IMR-90 (cell line): ENCODE measurements around the gene TBC1D9B. TPM values are rescaled to one million over a fixed set of nuclear protein-coding genes. Genes with fewer than 3 reads are reported as not detected.

ENCODE experiments used
- ATAC-seq: fragments of 200-7000 bp; cut with Tn5 transposase; 2 replicates; pipeline ENCODE4 v1.9.1; 2020; ENCODE audit warnings: low read depth, mild to moderate bottlenecking, moderate library complexity
- BruUV-seq: library from RNA; stranded (reverse); fragments of 400-500 nt; replicated peaks from 2 replicates; lab custom pipeline; 2021; lab: Mats Ljungman, UMichigan
- CTCF ChIA-PET: fragments of 300-600 bp; formaldehyde crosslinking; extraction: SDS; loops from one replicate; lab custom pipeline; 2021; ENCODE audit warnings: antibody characterized with exemption; lab: Yijun Ruan, JAX
- POLR2A ChIA-PET: fragments of 300-600 bp; sonication (Branson Sonifier 250); formaldehyde crosslinking; loops from one replicate; lab custom pipeline; 2022; ENCODE audit warnings: antibody characterized with exemption; ENCODE audit not compliant: unreplicated experiment; lab: Charles Lee
- DNase-seq: peaks from one replicate; pipeline ENCODE4 v3.0.0; 2013
- H2AFZ ChIP-seq: replicated peaks from 2 replicates; pipeline ENCODE3; 2013; ENCODE audit warnings: low read length, mild to moderate bottlenecking; ENCODE audit not compliant: poor library complexity
- H2AK5ac ChIP-seq: 2 replicates; pipeline ENCODE4 v1.6.1; 2013; ENCODE audit warnings: low read depth, low read length, inconsistent platforms
- H2AK9ac ChIP-seq: replicated peaks from 2 replicates; pipeline ENCODE3; 2013; ENCODE audit warnings: mild to moderate bottlenecking, low read depth, low read length, moderate library complexity; ENCODE audit not compliant: poor library complexity
- H2BK120ac ChIP-seq: 2 replicates; pipeline ENCODE4 v1.6.1; 2013; ENCODE audit warnings: low read depth, low read length, inconsistent platforms
- H2BK15ac ChIP-seq: 3 replicates; pipeline ENCODE4 v1.6.1; 2013; ENCODE audit warnings: low read depth, low read length, inconsistent platforms
- H2BK20ac ChIP-seq: 2 replicates; pipeline ENCODE4 v1.6.1; 2013; ENCODE audit warnings: low read depth, mild to moderate bottlenecking, inconsistent platforms, low read length, moderate library complexity
- H2BK5ac ChIP-seq: 2 replicates; pipeline ENCODE4 v1.6.1; 2013; ENCODE audit warnings: mild to moderate bottlenecking, low read depth, low read length, inconsistent platforms; ENCODE audit not compliant: poor library complexity, severe bottlenecking
- H3K14ac ChIP-seq: replicated peaks from 2 replicates; pipeline ENCODE4 v1.6.1; 2013; ENCODE audit warnings: low read depth, low read length, inconsistent platforms
- H3K18ac ChIP-seq: 2 replicates; pipeline ENCODE4 v1.6.1; 2013; ENCODE audit warnings: low read depth, low read length, control low read depth
- H3K23ac ChIP-seq: 2 replicates; pipeline ENCODE4 v1.6.1; 2013; ENCODE audit warnings: low read depth, low read length, inconsistent platforms
- H3K27ac ChIP-seq: 2 replicates; pipeline ENCODE4 v1.5.1; 2013; ENCODE audit warnings: mild to moderate bottlenecking, control low read depth, low read length; ENCODE audit not compliant: insufficient read depth
- H3K27me3 ChIP-seq: 2 replicates; pipeline ENCODE4 v1.6.1; 2013; ENCODE audit warnings: low read length; ENCODE audit not compliant: control insufficient read depth, insufficient read depth
- H3K36me3 ChIP-seq: 2 replicates; pipeline ENCODE4 v1.6.1; 2013; ENCODE audit warnings: low read length, mixed read lengths; ENCODE audit not compliant: control insufficient read depth, insufficient read depth
- H3K4ac ChIP-seq: 2 replicates; pipeline ENCODE4 v1.6.1; 2013; ENCODE audit warnings: low read depth, low read length, inconsistent platforms
- H3K4me1 ChIP-seq: 2 replicates; pipeline ENCODE4 v1.6.1; 2013; ENCODE audit warnings: low read length, mixed read lengths; ENCODE audit not compliant: control insufficient read depth, insufficient read depth
- H3K4me2 ChIP-seq: 2 replicates; pipeline ENCODE4 v1.6.1; 2013; ENCODE audit warnings: low read depth, mild to moderate bottlenecking, control low read depth, low read length, moderate library complexity
- H3K4me3 ChIP-seq: 2 replicates; pipeline ENCODE4 v1.5.1; 2013; ENCODE audit warnings: low read depth, mild to moderate bottlenecking, control low read depth, low read length, moderate library complexity; ENCODE audit not compliant: insufficient read depth
- H3K56ac ChIP-seq: 2 replicates; pipeline ENCODE4 v1.6.1; 2013; ENCODE audit warnings: low read length, inconsistent platforms; ENCODE audit not compliant: insufficient read depth; ENCODE audit errors: extremely low read depth
- H3K79me1 ChIP-seq, 2 experiments: 2 replicates each; pipeline ENCODE4 v1.6.1; 2013; ENCODE audit warnings: low read length in 2 of 2, inconsistent platforms in 1 of 2, low read depth in 1 of 2
- H3K9ac ChIP-seq: 2 replicates; pipeline ENCODE4 v1.6.1; 2013; ENCODE audit warnings: low read depth, low read length, control low read depth
- H3K9me1 ChIP-seq: 2 replicates; pipeline ENCODE4 v1.6.1; 2013; ENCODE audit warnings: low read length, inconsistent platforms; ENCODE audit not compliant: insufficient read depth
- H3K9me3 ChIP-seq: 2 replicates; pipeline ENCODE4 v1.6.1; 2013; ENCODE audit warnings: low read length; ENCODE audit not compliant: control insufficient read depth, insufficient read depth
- H4K20me1 ChIP-seq: 2 replicates; pipeline ENCODE4 v1.6.1; 2013; ENCODE audit warnings: low read length, inconsistent platforms; ENCODE audit not compliant: insufficient read depth
- H4K5ac ChIP-seq: 2 replicates; pipeline ENCODE4 v1.6.1; 2013; ENCODE audit warnings: mild to moderate bottlenecking, low read depth, low read length, control low read depth
- H4K8ac ChIP-seq, 2 experiments: 2 replicates each; pipeline ENCODE4 v1.6.1; 2013; ENCODE audit warnings: low read depth in 2 of 2, low read length in 2 of 2, control low read depth in 1 of 2, inconsistent platforms in 1 of 2
- H4K91ac ChIP-seq: 2 replicates; pipeline ENCODE4 v1.6.1; 2013; ENCODE audit warnings: low read depth, low read length, inconsistent platforms; ENCODE audit not compliant: insufficient read depth
- BHLHE40 ChIP-seq: fragments of 150-350 bp; IDR thresholded peaks from 2 replicates; pipeline ENCODE4 v1.6.1; 2016; ENCODE audit warnings: mild to moderate bottlenecking, low read depth, low read length
- CEBPB ChIP-seq: IDR thresholded peaks from 2 replicates; pipeline ENCODE4 v1.6.1; 2012; ENCODE audit warnings: low read depth, low read length, improper control_type of control experiment
- CHD1 ChIP-seq: IDR thresholded peaks from 2 replicates; pipeline ENCODE4 v1.6.1; 2012; ENCODE audit warnings: low read depth, low read length, improper control_type of control experiment
- FOS ChIP-seq: fragments of 150-350 bp; IDR thresholded peaks from 2 replicates; pipeline ENCODE4 v1.6.1; 2016; ENCODE audit warnings: low read depth, low read length
- MAFK ChIP-seq: IDR thresholded peaks from 2 replicates; pipeline ENCODE4 v1.6.1; 2012; ENCODE audit warnings: low read depth, low read length, improper control_type of control experiment
- MAZ ChIP-seq: IDR thresholded peaks from 2 replicates; pipeline ENCODE4 v1.6.1; 2012; ENCODE audit warnings: low read depth, mild to moderate bottlenecking, low read length, improper control_type of control experiment, moderate library complexity, borderline replicate concordance
- MXI1 ChIP-seq: IDR thresholded peaks from 2 replicates; pipeline ENCODE4 v1.6.1; 2012; ENCODE audit warnings: low read depth, mild to moderate bottlenecking, low read length, moderate library complexity, borderline replicate concordance
- NFE2L2 ChIP-seq: fragments of 150-350 bp; IDR thresholded peaks from 2 replicates; pipeline ENCODE4 v1.6.1; 2016; ENCODE audit warnings: low read depth, mild to moderate bottlenecking, low read length
- POLR2A ChIP-seq: IDR thresholded peaks from 2 replicates; pipeline ENCODE4 v1.6.1; 2012; ENCODE audit warnings: mild to moderate bottlenecking, low read depth, low read length
- RAD21 ChIP-seq: IDR thresholded peaks from 2 replicates; pipeline ENCODE4 v1.6.1; 2012; ENCODE audit warnings: low read length, improper control_type of control experiment
- RCOR1 ChIP-seq: IDR thresholded peaks from 2 replicates; pipeline ENCODE4 v1.6.1; 2012; ENCODE audit warnings: mild to moderate bottlenecking, low read length, improper control_type of control experiment; ENCODE audit not compliant: insufficient replicate concordance
- RFX5 ChIP-seq: IDR thresholded peaks from 2 replicates; pipeline ENCODE4 v1.8.0; 2012; ENCODE audit warnings: low read depth, mild to moderate bottlenecking, low read length, moderate library complexity
- SMC3 ChIP-seq: fragments of 150-350 bp; IDR thresholded peaks from 2 replicates; pipeline ENCODE4 v1.6.1; 2016; ENCODE audit warnings: low read depth, mild to moderate bottlenecking, antibody characterized with exemption, low read length, moderate library complexity
- WGBS, 2 experiments: methylation state at CpG; one replicate each; pipeline versions ENCODE4 v1.1.5 to v1.1.7; 2013; ENCODE audit warnings: missing lambda C conversion rate in 2 of 2; ENCODE audit not compliant: insufficient read length in 1 of 2; ENCODE audit errors: extremely low coverage in 2 of 2; 5-methylcytosine and 5-hydroxymethylcytosine counted together
- dilution Hi-C: fragments of 300-500 bp; cut with HindIII; formaldehyde crosslinking; loops from one replicate; pipeline ENCODE4 v1.14.3; 2018; ENCODE audit warnings: low sequenced_read_pairs; ENCODE audit not compliant: unreplicated experiment
- in situ Hi-C: fragments of 300-500 bp; cut with MboI; formaldehyde crosslinking; loops from 3 replicates; pipeline ENCODE4 v1.14.3; 2019; ENCODE audit warnings: low sequenced_read_pairs, inconsistent platforms, mixed read lengths
- intact Hi-C: fragments of 100-400 bp; cut with micrococcal nuclease; formaldehyde crosslinking; loops from 2 replicates; pipeline ENCODE4 v1.10.0; 2022
- polyA plus RNA-seq, 3 experiments: library from polyadenylated mRNA; depleted of rRNA; stranded (reverse); fragments of >200 nt; gene quantifications; 2 replicates each; pipeline ENCODE4 v1.2.3, GENCODE V29; 2012; ENCODE audit warnings: low replicate concordance in 1 of 3
- total RNA-seq: library from RNA; depleted of rRNA; stranded (reverse); fragments of >200 nt; gene quantifications from 2 replicates; pipeline ENCODE4 v1.2.3, GENCODE V29; 2012
- TF ChIP-seq, protein P1 (sequence below): fragments of 150-350 bp; IDR thresholded peaks from 2 replicates; pipeline ENCODE4 v1.6.1; 2017; ENCODE audit warnings: mild to moderate bottlenecking, antibody characterized with exemption, low read length, low read depth
- TF ChIP-seq, protein P2 (sequence below): fragments of 150-350 bp; IDR thresholded peaks from 2 replicates; pipeline ENCODE4 v1.6.1; 2016; ENCODE audit warnings: low read depth, mild to moderate bottlenecking, low read length, moderate library complexity, borderline replicate concordance
- TF ChIP-seq, protein P3 (sequence below): conservative IDR thresholded peaks from 2 replicates; pipeline ENCODE4 v1.5.1; 2012; ENCODE audit warnings: mild to moderate bottlenecking, low read depth, low read length, improper control_type of control experiment

TBC1D9B gene
- total and polyA plus RNA-seq, 2 of the 4 experiments (the other 2 are of a cell fraction), result 58.6 to 78.1 TPM

DNA sequence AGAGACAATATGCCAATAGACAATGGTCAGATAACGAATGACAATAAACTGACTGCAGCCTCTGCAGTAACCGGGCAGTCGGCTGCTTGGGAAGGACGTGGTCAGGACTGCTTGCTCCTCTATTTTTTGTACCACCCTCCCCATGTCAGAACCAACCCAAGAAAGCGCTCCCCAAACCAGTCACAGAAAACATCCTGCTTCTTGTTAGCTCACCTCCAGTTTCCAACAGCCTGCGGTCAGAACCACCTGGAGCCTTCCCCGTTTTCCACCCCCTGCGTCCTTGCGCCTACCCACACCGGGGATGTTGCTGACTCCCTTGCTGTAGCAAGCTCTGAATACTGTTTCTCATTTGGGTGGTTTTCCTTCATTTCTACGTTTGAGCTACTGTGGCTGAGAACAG, 47.4 kb downstream of the TBC1D9B start:
- Histone ChIP-seq H2AK5ac (no peak overlapping the region), H3K79me1 (peaks cover 16 to 38% of the 10 kb centered on the region in 2 experiments), H3K36me3 (peaks cover 30% of the 10 kb centered on the region), H2AFZ (no peak overlapping the region), H3K4ac (no peak overlapping the region), H3K27me3 (no peaks in the 10 kb centered on the region), H2AK9ac (no peak overlapping the region), H2BK20ac (no peak overlapping the region), H3K18ac (no peak overlapping the region), H2BK5ac (no peak overlapping the region), H3K56ac (no peak overlapping the region), H2BK120ac (no peak overlapping the region), H4K8ac (no peak overlapping the region), H3K9ac (no peak overlapping the region), H4K5ac (no peak overlapping the region), H3K9me1 (peaks cover 9% of the 10 kb centered on the region; the same call in 1 of the 2 replicates), H3K14ac (no peak overlapping the region), H2BK15ac (no peak overlapping the region), H3K4me3 (no peak overlapping the region), H4K91ac (no peak overlapping the region), H4K20me1 (no peaks in the 10 kb centered on the region), H3K4me2 (no peak overlapping the region), H3K9me3 (peaks cover 5% of the 10 kb centered on the region; the same call in 1 of the 2 replicates), H3K4me1 (no peaks in the 10 kb centered on the region), H3K23ac (0 out of 2 replicates have a peak overlapping the region, but pooled peaks have one; percentile 0), H3K27ac (no peak overlapping the region)
- dilution Hi-C loops, result no loop called here
- ChIA-PET POLR2A (no interaction called here), CTCF (no interaction called here)
- intact Hi-C loops, result no loop called here
- ATAC-seq, result no peak
- WGBS, 2 experiments, result 100% methylated on average over 1 of the region's 11 CpGs; no CpG with 5 or more reads in 1 of the 2 experiments
- TF ChIP-seq, protein P1, sequence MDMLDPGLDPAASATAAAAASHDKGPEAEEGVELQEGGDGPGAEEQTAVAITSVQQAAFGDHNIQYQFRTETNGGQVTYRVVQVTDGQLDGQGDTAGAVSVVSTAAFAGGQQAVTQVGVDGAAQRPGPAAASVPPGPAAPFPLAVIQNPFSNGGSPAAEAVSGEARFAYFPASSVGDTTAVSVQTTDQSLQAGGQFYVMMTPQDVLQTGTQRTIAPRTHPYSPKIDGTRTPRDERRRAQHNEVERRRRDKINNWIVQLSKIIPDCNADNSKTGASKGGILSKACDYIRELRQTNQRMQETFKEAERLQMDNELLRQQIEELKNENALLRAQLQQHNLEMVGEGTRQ, result no peak
- TF ChIP-seq, protein P2, sequence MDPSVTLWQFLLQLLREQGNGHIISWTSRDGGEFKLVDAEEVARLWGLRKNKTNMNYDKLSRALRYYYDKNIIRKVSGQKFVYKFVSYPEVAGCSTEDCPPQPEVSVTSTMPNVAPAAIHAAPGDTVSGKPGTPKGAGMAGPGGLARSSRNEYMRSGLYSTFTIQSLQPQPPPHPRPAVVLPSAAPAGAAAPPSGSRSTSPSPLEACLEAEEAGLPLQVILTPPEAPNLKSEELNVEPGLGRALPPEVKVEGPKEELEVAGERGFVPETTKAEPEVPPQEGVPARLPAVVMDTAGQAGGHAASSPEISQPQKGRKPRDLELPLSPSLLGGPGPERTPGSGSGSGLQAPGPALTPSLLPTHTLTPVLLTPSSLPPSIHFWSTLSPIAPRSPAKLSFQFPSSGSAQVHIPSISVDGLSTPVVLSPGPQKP, result no peak
- TF ChIP-seq MAZ (no peak), BHLHE40 (no peak), MAFK (no peak), NFE2L2 (no peak), MXI1 (no peak), RAD21 (no peak), CEBPB (no peak), RFX5 (no peak), CHD1 (no peak), POLR2A (no peak), RCOR1 (no peak), FOS (no peak), SMC3 (no peak)
- TF ChIP-seq, protein P3, sequence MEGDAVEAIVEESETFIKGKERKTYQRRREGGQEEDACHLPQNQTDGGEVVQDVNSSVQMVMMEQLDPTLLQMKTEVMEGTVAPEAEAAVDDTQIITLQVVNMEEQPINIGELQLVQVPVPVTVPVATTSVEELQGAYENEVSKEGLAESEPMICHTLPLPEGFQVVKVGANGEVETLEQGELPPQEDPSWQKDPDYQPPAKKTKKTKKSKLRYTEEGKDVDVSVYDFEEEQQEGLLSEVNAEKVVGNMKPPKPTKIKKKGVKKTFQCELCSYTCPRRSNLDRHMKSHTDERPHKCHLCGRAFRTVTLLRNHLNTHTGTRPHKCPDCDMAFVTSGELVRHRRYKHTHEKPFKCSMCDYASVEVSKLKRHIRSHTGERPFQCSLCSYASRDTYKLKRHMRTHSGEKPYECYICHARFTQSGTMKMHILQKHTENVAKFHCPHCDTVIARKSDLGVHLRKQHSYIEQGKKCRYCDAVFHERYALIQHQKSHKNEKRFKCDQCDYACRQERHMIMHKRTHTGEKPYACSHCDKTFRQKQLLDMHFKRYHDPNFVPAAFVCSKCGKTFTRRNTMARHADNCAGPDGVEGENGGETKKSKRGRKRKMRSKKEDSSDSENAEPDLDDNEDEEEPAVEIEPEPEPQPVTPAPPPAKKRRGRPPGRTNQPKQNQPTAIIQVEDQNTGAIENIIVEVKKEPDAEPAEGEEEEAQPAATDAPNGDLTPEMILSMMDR, result no peak
- no peak for DNase-seq
- in situ Hi-C loops, result no loop called here
- BruUV-seq, result no TSS peak
